ENCODE measurements around the gene HADHB. TPM values are rescaled to one million over a fixed set of nuclear protein-coding genes. Genes with fewer than 3 reads are reported as not detected.
"Not testable (repeated sequence)": the region's sequence is repeated elsewhere in the genome, so short reads cannot be mapped to it uniquely, and the experiment has no call there.

Gene HADHB
- total RNA-seq, 1 experiment from 2014 or later: 65.5 TPM

DNA sequence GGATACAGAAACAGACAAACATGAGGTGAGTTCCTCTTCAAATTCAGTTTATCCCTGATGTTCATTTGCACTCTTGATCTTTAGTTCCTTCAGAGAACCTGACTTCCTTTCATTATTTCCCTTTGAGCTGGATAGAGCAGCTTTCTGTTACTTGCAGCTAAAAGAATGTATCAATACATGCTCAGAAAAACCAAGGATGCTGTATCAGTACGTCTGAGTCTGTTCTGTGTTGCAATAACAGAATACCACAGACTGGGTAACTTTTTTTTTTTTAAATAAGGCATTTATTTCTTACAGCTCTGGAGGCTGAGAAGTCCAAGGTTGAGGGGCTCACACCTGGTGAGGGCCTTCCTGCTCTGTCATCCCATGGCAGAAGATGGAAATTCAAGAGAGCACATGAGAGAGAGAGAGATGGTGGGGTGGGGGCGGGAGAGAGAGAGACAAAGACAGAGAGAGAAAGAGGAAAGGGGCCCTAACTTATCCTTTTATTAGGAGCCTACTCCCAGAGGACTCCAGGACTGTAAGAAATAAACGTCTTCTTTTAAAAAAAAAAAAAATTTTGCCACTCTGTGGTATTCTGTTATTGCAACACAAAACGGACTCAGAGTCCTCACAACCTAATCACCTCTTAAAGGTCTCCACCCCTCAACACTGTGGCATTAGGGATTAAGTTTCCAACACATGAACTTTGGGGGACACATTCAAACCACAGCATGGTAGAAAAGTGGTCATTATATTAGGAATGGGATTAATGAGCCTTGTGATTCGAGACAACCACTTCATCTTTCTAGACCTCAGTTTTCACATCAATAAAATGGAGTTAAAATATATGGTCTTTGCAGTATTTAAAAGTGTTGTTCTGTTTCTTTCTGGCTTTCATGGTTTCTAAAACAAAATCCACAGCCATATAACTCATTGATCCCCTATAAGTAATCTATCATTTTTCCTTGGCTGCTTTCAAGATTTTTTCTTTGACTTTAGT lies 82.8 kb downstream of the HADHB start:
- ATAC-seq: no peak
- H4K20me1 ChIP-seq (ENCODE audit: insufficient read depth): no peaks in the 10 kb centered on the region
- no peaks in the 10 kb centered on the region for H3K36me3 ChIP-seq (ENCODE audit: control insufficient read depth in 1 of 2, insufficient read depth in 2 of 2, low read length in 2 of 2)
- intact Hi-C loops (cut with micrococcal nuclease): loop anchor here (5.0 kb wide), 1 partner anchor 375 kb away; no protein-coding TSS in a partner anchor
- H3K27ac ChIP-seq (ENCODE audit: low read depth, low read length): no peak overlapping the region
- H2AFZ ChIP-seq (ENCODE audit: low read depth, low read length, poor library complexity, severe bottlenecking): no peak overlapping the region
- H3K9me3 ChIP-seq (ENCODE audit: control insufficient read depth in 1 of 2, insufficient read depth in 1 of 2, low read depth in 1 of 2, low read length in 2 of 2): no peaks in the 10 kb centered on the region
- TF ChIP-seq EZH2 (IDR thresholded peaks at IDR 0.05) (no peak), ELF1 (IDR thresholded peaks at IDR 0.05; ENCODE audit: borderline replicate concordance, low read depth) (no peak), SP1 (IDR thresholded peaks at IDR 0.05; ENCODE audit: low read depth) (no peak), ZFX (IDR thresholded peaks at IDR 0.05) (no peak), RAD21 (IDR thresholded peaks at IDR 0.05; ENCODE audit: low read depth) (no peak), EZH2phosphoT487 (IDR thresholded peaks at IDR 0.05; ENCODE audit: borderline replicate concordance) (no peak), CBX3 (IDR thresholded peaks at IDR 0.05; ENCODE audit: low read depth) (no peak), FOSL1 (IDR thresholded peaks at IDR 0.05; ENCODE audit: low read depth) (no peak), EGR1 (IDR thresholded peaks at IDR 0.05; ENCODE audit: low read depth) (no peak), POLR2AphosphoS5 (IDR thresholded peaks at IDR 0.05; ENCODE audit: low read depth, low read length) (no peak), TCF7L2 (IDR thresholded peaks at IDR 0.05; ENCODE audit: borderline replicate concordance, extremely low read depth, insufficient read depth, insufficient read length) (no peak), ZNF274 (IDR thresholded peaks at IDR 0.05; ENCODE audit: low read depth, low read length) (no peak)
- TF ChIP-seq, protein P1, sequence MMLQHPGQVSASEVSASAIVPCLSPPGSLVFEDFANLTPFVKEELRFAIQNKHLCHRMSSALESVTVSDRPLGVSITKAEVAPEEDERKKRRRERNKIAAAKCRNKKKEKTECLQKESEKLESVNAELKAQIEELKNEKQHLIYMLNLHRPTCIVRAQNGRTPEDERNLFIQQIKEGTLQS (IDR thresholded peaks at IDR 0.05): no peak
- TF ChIP-seq, protein P2, sequence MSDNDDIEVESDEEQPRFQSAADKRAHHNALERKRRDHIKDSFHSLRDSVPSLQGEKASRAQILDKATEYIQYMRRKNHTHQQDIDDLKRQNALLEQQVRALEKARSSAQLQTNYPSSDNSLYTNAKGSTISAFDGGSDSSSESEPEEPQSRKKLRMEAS (IDR thresholded peaks at IDR 0.05): no peak
- TF ChIP-seq, protein P3, sequence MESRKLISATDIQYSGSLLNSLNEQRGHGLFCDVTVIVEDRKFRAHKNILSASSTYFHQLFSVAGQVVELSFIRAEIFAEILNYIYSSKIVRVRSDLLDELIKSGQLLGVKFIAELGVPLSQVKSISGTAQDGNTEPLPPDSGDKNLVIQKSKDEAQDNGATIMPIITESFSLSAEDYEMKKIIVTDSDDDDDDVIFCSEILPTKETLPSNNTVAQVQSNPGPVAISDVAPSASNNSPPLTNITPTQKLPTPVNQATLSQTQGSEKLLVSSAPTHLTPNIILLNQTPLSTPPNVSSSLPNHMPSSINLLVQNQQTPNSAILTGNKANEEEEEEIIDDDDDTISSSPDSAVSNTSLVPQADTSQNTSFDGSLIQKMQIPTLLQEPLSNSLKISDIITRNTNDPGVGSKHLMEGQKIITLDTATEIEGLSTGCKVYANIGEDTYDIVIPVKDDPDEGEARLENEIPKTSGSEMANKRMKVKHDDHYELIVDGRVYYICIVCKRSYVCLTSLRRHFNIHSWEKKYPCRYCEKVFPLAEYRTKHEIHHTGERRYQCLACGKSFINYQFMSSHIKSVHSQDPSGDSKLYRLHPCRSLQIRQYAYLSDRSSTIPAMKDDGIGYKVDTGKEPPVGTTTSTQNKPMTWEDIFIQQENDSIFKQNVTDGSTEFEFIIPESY (IDR thresholded peaks at IDR 0.05; ENCODE audit: extremely low read depth, insufficient replicate concordance, low read length): no peak
- TF ChIP-seq, protein P4, sequence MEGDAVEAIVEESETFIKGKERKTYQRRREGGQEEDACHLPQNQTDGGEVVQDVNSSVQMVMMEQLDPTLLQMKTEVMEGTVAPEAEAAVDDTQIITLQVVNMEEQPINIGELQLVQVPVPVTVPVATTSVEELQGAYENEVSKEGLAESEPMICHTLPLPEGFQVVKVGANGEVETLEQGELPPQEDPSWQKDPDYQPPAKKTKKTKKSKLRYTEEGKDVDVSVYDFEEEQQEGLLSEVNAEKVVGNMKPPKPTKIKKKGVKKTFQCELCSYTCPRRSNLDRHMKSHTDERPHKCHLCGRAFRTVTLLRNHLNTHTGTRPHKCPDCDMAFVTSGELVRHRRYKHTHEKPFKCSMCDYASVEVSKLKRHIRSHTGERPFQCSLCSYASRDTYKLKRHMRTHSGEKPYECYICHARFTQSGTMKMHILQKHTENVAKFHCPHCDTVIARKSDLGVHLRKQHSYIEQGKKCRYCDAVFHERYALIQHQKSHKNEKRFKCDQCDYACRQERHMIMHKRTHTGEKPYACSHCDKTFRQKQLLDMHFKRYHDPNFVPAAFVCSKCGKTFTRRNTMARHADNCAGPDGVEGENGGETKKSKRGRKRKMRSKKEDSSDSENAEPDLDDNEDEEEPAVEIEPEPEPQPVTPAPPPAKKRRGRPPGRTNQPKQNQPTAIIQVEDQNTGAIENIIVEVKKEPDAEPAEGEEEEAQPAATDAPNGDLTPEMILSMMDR (IDR thresholded peaks at IDR 0.05 in 2 of 3, conservative IDR thresholded peaks at IDR 0.05 in 1 of 3; ENCODE audit: borderline replicate concordance in 1 of 3, insufficient read depth in 1 of 3, low read depth in 2 of 3, low read length in 2 of 3): no peak
- POLR2A ChIA-PET: interaction anchor here (0.9 to 1.0 kb wide), 2 partner anchors 18 to 35 kb away, joined by 3 to 11 read pairs; partner anchors contain the start of gene SELENOI
- peaks cover 4 to 9% of the 10 kb centered on the region in 2 experiments; a peak in 3 of 4 replicates for H3K4me1 ChIP-seq (ENCODE audit: control insufficient read depth in 1 of 2, insufficient read depth in 2 of 2, low read length in 2 of 2)
- RAD21 ChIA-PET (ENCODE audit: low non-redundant PET in 1 of 2, low total read pairs in 2 of 2, uncharacterized antibody in 2 of 2, unreplicated experiment in 2 of 2): no interaction called here
- no peaks in the 10 kb centered on the region for H3K79me2 ChIP-seq (ENCODE audit: insufficient read depth, low read length)
- no peak overlapping the region for H3K9ac ChIP-seq (ENCODE audit: low read length)
- CTCF ChIA-PET: no interaction called here
- no peak overlapping the region for H3K4me2 ChIP-seq (ENCODE audit: low read length)
- H3K9me2 ChIP-seq (ENCODE audit: insufficient read depth): no peaks in the 10 kb centered on the region
- H3K27me3 ChIP-seq (ENCODE audit: insufficient read depth, low read length): no peaks in the 10 kb centered on the region
- no peak overlapping the region for H3K4me3 ChIP-seq (replicated peaks in 1 of 2; ENCODE audit: low read depth in 1 of 2, low read length in 2 of 2)
- DNase-seq (ENCODE audit: low read depth, low spot score): no peak
- BruUV-seq (replicated peaks): no TSS peak

DNA sequence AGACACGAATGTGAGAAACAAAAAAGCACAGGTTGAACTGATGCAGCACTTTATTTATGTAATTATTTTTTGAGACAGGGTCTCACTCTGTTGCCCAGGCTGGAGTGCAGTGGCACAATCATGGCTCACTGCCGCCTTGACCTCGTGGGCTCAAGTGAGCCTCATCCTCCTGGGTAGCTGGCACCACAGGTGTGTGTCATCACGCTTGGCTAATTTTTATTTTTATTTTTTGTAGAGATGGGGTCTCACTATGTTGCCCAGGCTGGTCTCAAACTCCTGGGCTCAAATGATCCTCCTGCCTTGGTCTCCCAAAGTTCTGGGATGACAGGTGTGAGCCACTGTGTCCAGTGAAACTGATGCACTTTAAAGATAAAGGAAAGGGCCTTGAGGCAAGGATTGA lies 84.3 kb downstream of the HADHB start:
- H4K20me1 ChIP-seq (ENCODE audit: insufficient read depth); ATAC-seq; DNase-seq (ENCODE audit: low read depth, low spot score); H3K9ac ChIP-seq (ENCODE audit: low read length); H3K4me2 ChIP-seq (ENCODE audit: low read length); H3K36me3 ChIP-seq (ENCODE audit: control insufficient read depth in 1 of 2, insufficient read depth in 2 of 2, low read length in 2 of 2); H3K9me2 ChIP-seq (ENCODE audit: insufficient read depth); H3K27ac ChIP-seq (ENCODE audit: low read depth, low read length); H3K4me3 ChIP-seq (replicated peaks in 1 of 2; ENCODE audit: low read depth in 1 of 2, low read length in 2 of 2); H3K79me2 ChIP-seq (ENCODE audit: insufficient read depth, low read length); H3K27me3 ChIP-seq (ENCODE audit: insufficient read depth, low read length); CTCF ChIA-PET; H3K4me1 ChIP-seq (ENCODE audit: control insufficient read depth in 1 of 2, insufficient read depth in 2 of 2, low read length in 2 of 2); H3K9me3 ChIP-seq (ENCODE audit: control insufficient read depth in 1 of 2, insufficient read depth in 1 of 2, low read depth in 1 of 2, low read length in 2 of 2); BruUV-seq (replicated peaks); RAD21 ChIA-PET (ENCODE audit: low non-redundant PET in 1 of 2, low total read pairs in 2 of 2, uncharacterized antibody in 2 of 2, unreplicated experiment in 2 of 2); H2AFZ ChIP-seq (ENCODE audit: low read depth, low read length, poor library complexity, severe bottlenecking); POLR2A ChIA-PET: not testable (repeated sequence)
- intact Hi-C loops (cut with micrococcal nuclease): loop anchor here (5.0 kb wide), 1 partner anchor 377 kb away; no protein-coding TSS in a partner anchor

All from HCT116 (cell line).